NCI-H1436 treated with DMSO at 0.1 percent for 48 hours (cell line): ENCODE measurements around the gene MARK2.

ENCODE experiments used
- DNase-seq: peaks from one replicate; lab custom pipeline; 2025; lab: John Stamatoyannopoulos, UW

Gene MARK2

DNA sequence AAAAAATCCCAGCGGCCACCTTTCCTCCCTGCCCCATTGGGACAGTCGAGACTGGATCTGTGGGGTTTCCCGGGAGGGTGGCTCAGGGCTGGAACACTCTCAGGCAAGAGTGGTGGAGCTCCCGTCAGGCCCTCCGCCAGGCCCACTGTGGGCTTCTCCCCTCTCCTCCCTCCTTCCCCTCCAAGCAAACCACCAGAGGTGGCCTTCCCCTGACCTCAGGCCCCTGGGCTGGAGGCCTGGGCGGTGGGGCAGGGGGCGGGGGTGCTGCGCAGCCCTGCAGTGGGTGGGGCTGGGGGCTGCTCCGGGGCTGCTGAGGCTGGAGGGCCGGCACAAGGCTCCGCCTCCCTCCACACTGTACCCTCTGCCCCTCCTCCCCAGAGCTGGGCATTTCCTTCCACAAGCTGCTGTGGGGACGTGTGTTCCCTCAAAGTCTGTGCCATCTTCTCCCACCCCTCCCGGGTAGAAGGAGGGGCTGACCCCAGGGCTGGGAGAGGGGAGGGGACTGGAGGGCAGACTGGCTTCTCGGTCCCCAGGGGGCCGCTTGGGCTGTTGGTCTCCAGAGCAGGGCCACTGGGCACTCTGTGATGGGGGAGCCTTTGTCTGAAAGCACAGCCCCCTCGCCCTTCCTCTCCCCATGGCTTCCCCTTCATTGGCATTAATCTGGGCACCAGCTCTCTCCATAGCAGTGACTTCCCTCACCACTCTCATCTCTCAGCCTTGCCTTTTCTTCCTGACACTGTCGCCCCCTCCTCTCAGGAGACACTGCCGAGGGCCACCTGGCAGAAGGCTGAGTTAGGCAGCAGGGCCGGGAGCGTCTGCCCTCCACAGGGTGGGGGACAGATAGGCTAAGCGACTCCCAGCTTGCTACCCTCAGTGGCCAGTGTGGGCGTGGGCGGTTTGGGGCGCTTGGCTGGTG, 70.9 kb downstream of the MARK2 start:
- DNase-seq = no peak

DNA sequence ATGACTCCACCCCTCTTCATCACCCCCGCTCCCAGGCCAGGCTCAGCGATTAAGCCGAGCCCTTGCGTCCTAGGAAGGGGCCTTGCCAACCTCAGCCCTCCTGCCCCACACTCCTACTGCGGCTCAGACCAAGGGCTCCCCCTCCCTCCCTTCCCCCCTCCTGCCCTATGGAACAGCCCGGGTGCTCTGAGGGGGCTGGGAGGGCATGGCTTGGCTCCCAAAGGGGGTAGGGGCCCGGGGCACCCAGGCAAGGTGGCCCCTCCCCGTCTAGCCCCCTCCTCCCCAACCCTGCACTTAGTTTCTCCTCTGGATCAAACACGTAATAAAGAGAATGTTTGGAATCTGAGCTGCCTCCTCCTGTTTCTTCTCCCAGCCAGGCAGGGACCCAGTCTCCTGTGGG, 71.8 kb downstream of the MARK2 start:
- no peak for DNase-seq

- DNase-seq = no peak
Measured at GRCh38 chr11:63911440-63911839, 72.5 kb downstream of the MARK2 start.

- DNase-seq = no peak
Measured at GRCh38 chr11:63911876-63912275, 73.0 kb downstream of the MARK2 start.

DNA sequence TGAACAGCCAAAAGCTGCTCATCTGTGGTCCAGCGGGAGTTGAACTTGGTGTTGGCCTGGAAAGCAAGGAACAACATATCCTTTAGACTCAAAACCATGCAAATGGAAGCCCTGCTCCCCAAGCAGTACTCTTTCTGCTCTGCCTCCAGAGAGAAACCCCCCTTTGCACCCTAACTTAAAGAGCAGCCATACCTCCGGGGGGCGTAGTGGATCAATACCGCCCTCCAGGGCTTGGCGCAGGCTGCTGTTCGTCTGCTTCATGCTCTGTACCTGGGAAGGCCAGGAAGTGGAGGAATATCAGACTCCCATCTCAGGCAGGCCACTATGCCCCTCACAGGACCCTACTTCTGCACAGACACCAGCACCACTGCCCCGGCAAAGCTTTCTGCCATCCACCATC, 73.8 kb downstream of the MARK2 start:
- no peak for DNase-seq

- no peak for DNase-seq
Measured at GRCh38 chr11:63913866-63914830, 75.2 kb downstream of the MARK2 start.

- DNase-seq = no peak
Measured at GRCh38 chr11:63914896-63915691, 76.2 kb downstream of the MARK2 start.

GRCh38 chr11:63915961-63916836, 77.3 kb downstream of the MARK2 start:
- no peak for DNase-seq

DNA sequence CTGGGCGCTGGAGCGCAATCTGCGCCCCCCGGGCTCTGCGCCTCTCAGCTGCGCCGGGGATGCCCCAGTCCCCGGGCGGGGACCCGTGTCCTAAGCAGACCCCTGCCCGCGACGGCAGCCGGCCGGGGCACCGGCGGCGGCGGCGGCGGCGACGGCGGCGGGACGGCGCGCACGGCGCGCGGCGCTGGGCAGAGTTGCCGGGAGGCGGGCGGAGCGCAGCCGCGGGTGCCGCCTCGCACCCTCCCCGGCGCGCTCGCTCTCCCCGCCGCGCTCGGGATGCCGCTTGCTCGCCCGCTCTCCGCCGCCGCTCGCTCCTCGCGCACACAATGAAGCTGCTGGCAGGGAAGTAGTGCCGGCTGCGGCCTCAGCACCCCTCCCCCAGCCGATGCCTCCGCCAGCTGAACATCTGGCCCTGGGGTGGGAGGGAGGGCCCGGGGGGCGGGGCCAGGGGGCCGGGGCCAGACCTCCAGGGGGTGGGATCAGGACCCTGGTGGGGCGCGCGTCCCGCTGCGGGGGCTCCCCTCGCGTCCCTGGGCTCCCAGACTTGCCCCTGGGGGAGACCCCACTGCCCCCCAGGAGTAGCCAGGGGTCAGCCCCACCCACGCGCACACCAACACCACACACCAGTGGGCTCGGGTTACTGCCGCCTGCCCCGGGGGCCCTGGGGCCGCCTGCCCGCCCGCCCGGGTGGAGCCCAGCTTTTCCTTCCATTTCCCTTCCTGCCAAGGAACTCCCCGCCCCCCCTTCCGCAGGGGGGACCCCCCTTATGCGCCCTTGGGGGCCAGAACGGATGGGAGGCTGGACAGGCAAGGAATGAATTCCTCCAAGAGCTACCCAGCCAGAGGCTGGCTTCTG, 78.2 kb downstream of the MARK2 start, which contains the start of gene RCOR2:
Gene RCOR2, minus strand, starts transcription at position 328 of the 855 bp plus-strand sequence. CDS start 708 bp downstream, outside the sequence.
- DNase-seq = peak; percentile 28

DNA sequence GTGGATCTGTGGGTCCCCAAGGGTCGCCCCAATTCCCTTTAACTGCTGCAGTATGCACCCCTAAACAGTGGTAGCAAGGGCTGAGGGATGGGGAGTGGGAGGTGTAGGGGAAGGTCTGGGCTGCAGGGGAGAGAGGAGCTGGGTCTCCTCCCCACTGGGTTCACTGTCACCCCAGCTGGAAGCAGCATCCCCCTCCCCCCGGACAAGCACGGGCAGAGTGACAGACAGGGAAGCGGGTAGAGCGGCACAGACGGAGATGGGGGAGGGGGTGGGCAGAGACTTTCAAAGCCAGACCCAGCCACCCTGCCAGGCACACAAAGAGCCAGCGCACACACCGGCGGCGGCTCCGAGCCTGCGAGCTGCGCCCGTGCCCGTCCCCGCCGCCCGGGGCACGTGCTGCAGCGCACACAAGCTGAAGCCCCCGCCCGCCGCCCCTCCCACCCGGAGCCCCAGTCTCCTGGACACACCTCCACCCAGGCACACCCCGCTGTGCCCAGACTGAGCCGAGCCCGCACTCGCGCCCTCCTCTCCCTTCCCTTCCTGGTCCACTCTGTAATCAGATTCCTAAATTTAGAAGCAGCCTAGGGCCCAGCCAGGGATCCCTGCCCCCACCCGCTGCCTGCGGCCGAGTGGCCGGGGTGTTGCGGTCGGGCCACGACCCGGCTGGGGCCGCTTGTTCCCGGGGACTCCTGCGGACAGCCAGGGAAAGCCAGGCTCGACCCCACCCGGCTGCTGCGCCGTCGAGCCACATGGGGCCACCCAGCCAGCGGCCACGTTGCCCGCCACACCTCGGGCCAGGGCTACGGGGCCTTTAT, 79.0 kb downstream of the MARK2 start:
- no peak for DNase-seq

DNA sequence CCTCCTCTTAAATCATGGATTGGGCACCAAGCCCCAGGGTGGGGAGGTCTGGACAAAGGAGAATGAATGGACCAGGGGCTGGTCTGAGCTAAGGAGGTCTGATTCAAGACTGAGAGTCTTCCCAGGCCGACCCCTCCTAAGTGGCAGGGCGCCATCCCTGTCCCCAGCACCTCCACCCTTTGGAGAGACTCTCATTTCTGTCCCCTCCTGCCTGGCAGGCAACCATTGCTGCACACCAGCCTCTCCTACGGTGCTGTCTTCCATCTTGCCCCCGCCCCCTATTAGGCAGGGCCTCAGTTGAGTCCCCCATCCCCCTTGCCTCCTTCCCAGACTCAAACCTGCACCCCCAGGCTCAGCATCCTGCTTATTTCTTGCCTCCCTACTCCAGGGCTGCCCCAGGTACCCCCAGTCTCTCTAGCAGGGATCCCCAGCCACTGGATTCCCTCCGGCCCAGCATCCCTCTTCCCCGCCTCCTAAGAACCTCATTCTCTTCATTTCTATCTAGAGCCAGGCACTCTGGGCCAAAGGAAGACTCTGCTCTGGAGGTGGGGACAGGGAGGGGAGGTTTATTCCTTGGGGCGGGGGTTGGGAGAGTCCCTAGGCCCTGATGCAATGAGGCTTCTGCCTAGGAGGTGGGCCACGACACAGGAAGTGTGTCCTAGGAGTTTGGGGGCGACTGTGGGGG, 79.7 kb downstream of the MARK2 start:
- DNase-seq = no peak

- no peak for DNase-seq
Measured at GRCh38 chr11:63919267-63920125, 80.6 kb downstream of the MARK2 start.

- DNase-seq = no peak
Measured at GRCh38 chr11:63920126-63920938, 81.4 kb downstream of the MARK2 start.

- DNase-seq = no peak
Measured at GRCh38 chr11:63920939-63921417, 82.1 kb downstream of the MARK2 start.

DNA sequence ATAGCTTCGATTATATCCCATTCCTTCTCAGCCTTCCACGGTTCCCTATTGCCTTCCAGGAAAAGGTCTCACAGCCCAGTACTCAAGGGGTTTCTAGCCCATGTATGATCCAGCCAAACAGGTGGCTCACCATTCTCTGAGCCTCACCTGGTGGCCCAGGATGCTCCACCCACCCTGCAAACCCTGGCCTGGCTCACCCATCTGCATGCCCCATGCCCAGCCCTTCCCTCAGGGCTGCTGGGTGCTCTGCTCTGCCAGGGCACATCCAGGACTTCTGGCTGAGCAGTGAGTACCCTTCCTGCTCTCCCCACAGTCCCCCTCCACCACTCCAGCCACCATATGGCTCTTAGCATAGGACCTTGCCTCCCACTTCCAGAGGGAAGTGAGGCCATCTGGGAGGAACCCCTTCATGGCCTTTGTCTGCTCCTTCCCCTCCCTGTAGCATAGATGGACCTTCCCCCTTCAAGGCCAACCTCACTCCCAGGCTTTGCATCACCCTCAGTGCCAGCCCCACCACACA, 83.8 kb downstream of the MARK2 start:
- DNase-seq = no peak

GRCh38 chr11:63923319-63923718, 84.4 kb downstream of the MARK2 start:
- no peak for DNase-seq
